Smooth muscle cell (in vitro differentiated cells): ENCODE data around the gene MNAT1. TPM values are rescaled to one million over a fixed set of nuclear protein-coding genes. Genes with fewer than 3 reads are reported as not detected.
A peak's percentile ranks its signal among the peaks of the same experiment; 100 is the strongest.

Experiments
- DNase-seq: peaks from one replicate; lab custom pipeline; 2025; ENCODE audit not compliant: unreplicated experiment; lab: John Stamatoyannopoulos, UW
- H2AFZ ChIP-seq: fragments of 200-600 bp; sonication (generic); 2 replicates; pipeline ENCODE4 v1.6.0; 2016; ENCODE audit warnings: antibody characterized with exemption, low read depth, mild to moderate bottlenecking
- H3F3A ChIP-seq: fragments of 200-600 bp; sonication (generic); 2 replicates; pipeline ENCODE4 v1.6.0; 2017; ENCODE audit warnings: antibody characterized with exemption, low read depth
- H3K27ac ChIP-seq: fragments of 200-600 bp; sonication (generic); 2 replicates; pipeline ENCODE4 v1.5.1; 2016; ENCODE audit warnings: low read depth, mild to moderate bottlenecking
- H3K27me3 ChIP-seq: fragments of 200-600 bp; sonication (generic); 2 replicates; pipeline ENCODE4 v1.6.1; 2016; ENCODE audit warnings: low read depth, mild to moderate bottlenecking
- H3K36me3 ChIP-seq: fragments of 200-600 bp; sonication (generic); 2 replicates; pipeline ENCODE4 v1.5.1; 2016; ENCODE audit warnings: low read depth
- H3K4me1 ChIP-seq: fragments of 200-600 bp; sonication (generic); 2 replicates; pipeline ENCODE4 v1.5.1; 2016; ENCODE audit warnings: low read depth
- H3K4me2 ChIP-seq: fragments of 200-600 bp; sonication (generic); 2 replicates; pipeline ENCODE4 v1.6.0; 2016; ENCODE audit warnings: mild to moderate bottlenecking
- H3K4me3 ChIP-seq: fragments of 200-600 bp; sonication (generic); 2 replicates; pipeline ENCODE4 v1.5.1; 2016; ENCODE audit warnings: mild to moderate bottlenecking
- H3K79me2 ChIP-seq: fragments of 200-600 bp; sonication (generic); 2 replicates; pipeline ENCODE4 v1.6.0; 2016; ENCODE audit warnings: low read depth, mild to moderate bottlenecking
- H3K9ac ChIP-seq: fragments of 200-600 bp; sonication (generic); 2 replicates; pipeline ENCODE4 v1.6.0; 2016; ENCODE audit warnings: low read depth
- H3K9me3 ChIP-seq: fragments of 200-600 bp; sonication (generic); replicated peaks from 2 replicates; pipeline ENCODE4 v1.5.1; 2016; ENCODE audit warnings: low read depth
- H4K20me1 ChIP-seq: fragments of 200-600 bp; sonication (generic); 2 replicates; pipeline ENCODE4 v1.6.0; 2016; ENCODE audit warnings: low read depth
- WGBS: methylation state at CpG from one replicate; pipeline ENCODE4 v1.1.7; 2016; ENCODE audit warnings: low lambda C conversion rate; 5-methylcytosine and 5-hydroxymethylcytosine counted together
- polyA plus RNA-seq: library from polyadenylated mRNA; unstranded; fragments of >200 nt; fragmentation: Nextera tagmentation; extraction: Ambion mirVana; gene quantifications from 2 replicates; pipeline ENCODE4 v1.2.1, GENCODE V29; 2016
- total RNA-seq: library from RNA; depleted of rRNA; stranded (reverse); fragments of >200 nt; gene quantifications from 2 replicates; pipeline ENCODE4 v1.2.3, GENCODE V29; 2014
- TF ChIP-seq, protein P1 (sequence below): fragments of 200-600 bp; sonication (generic); IDR thresholded peaks from 2 replicates; pipeline ENCODE4 v1.5.1; 2017; ENCODE audit warnings: borderline replicate concordance, mild to moderate bottlenecking, antibody characterized with exemption; ENCODE audit not compliant: insufficient read depth, poor library complexity, severe bottlenecking

The MNAT1 gene
- total and polyA plus RNA-seq, 2 experiments from 2014 or later: 28.1 to 62.7 TPM

DNA sequence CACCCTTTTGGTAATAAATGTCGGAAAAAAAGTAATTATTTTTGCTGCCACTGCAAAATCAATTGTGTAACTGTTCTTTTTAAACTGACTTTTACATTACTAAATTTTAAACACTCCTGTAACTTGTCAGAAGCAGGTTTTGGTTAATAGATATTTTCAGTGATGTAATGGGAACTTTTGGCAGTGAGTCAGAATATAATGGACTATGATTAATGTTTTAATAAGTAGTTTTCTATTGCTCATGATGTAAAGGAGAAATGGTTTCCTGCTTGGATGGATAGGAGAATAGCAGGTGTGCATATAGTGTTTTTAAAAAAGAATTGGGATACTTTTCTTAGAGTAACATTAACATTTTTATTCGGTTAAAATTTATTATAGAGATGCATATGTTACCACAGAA lies 187.5 kb downstream of the MNAT1 start:
- Histone ChIP-seq H3K79me2 (peaks cover 5% of the 10 kb centered on the region), H2AFZ (no peak overlapping the region), H3K4me3 (no peak overlapping the region), H3K4me2 (no peak overlapping the region), H3K9me3 (no peaks in the 10 kb centered on the region), H3K36me3 (no peaks in the 10 kb centered on the region), H3K4me1 (no peaks in the 10 kb centered on the region), H4K20me1 (no peaks in the 10 kb centered on the region), H3F3A (no peaks in the 10 kb centered on the region), H3K9ac (no peak overlapping the region), H3K27ac (peak overlapping the region; percentile 30), H3K27me3 (no peaks in the 10 kb centered on the region)
- TF ChIP-seq, protein P1, sequence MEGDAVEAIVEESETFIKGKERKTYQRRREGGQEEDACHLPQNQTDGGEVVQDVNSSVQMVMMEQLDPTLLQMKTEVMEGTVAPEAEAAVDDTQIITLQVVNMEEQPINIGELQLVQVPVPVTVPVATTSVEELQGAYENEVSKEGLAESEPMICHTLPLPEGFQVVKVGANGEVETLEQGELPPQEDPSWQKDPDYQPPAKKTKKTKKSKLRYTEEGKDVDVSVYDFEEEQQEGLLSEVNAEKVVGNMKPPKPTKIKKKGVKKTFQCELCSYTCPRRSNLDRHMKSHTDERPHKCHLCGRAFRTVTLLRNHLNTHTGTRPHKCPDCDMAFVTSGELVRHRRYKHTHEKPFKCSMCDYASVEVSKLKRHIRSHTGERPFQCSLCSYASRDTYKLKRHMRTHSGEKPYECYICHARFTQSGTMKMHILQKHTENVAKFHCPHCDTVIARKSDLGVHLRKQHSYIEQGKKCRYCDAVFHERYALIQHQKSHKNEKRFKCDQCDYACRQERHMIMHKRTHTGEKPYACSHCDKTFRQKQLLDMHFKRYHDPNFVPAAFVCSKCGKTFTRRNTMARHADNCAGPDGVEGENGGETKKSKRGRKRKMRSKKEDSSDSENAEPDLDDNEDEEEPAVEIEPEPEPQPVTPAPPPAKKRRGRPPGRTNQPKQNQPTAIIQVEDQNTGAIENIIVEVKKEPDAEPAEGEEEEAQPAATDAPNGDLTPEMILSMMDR: no peak
- WGBS: 89% methylated on average over 2 of the region's 2 CpGs
- no peak for DNase-seq

DNA sequence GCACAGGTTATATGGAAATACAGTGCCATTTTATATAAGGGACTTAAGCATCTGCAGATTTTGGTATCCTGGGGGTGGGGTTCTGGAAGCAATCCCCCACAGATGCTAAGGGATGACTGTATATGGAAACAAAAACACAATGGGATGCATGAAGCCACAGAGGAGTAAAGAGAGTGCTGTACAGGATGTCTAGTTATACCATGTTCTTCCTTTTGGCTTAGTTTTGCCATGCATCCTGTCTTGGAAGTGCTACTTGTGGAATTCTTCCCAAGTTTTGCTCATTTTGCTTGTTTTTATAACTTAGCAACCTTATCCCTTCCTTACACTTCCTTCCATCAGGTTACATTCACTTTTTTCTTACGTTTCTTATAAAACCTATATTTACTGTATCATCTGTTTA lies 190.7 kb downstream of the MNAT1 start:
- H3K4me3 ChIP-seq: no peak overlapping the region
- H3K36me3 ChIP-seq: no peaks in the 10 kb centered on the region
- no peak overlapping the region for H2AFZ ChIP-seq
- DNase-seq: no peak
- whole genome bisulfite sequencing: 95% methylated on average over 1 of the region's 1 CpG
- H3K9me3 ChIP-seq: no peaks in the 10 kb centered on the region
- peaks cover 5% of the 10 kb centered on the region for H3K79me2 ChIP-seq
- peaks cover 4% of the 10 kb centered on the region for H4K20me1 ChIP-seq
- no peak overlapping the region for H3K27ac ChIP-seq
- TF ChIP-seq, protein P1: no peak
- H3K27me3 ChIP-seq: no peaks in the 10 kb centered on the region
- H3F3A ChIP-seq: no peaks in the 10 kb centered on the region
- no peaks in the 10 kb centered on the region for H3K4me1 ChIP-seq
- no peak overlapping the region for H3K4me2 ChIP-seq
- no peak overlapping the region for H3K9ac ChIP-seq

GRCh38 chr14:60926002-60926401 lies 191.4 kb downstream of the MNAT1 start:
- Histone ChIP-seq H3K9ac (no peak overlapping the region), H3K9me3 (no peaks in the 10 kb centered on the region), H3K36me3 (no peaks in the 10 kb centered on the region), H3K79me2 (peaks cover 5% of the 10 kb centered on the region), H3K4me1 (no peaks in the 10 kb centered on the region), H3K4me2 (no peak overlapping the region), H2AFZ (no peak overlapping the region), H3F3A (no peaks in the 10 kb centered on the region), H4K20me1 (peaks cover 4% of the 10 kb centered on the region), H3K4me3 (no peak overlapping the region), H3K27ac (no peak overlapping the region), H3K27me3 (no peaks in the 10 kb centered on the region)
- no peak for DNase-seq
- WGBS: 96% methylated on average over 3 of the region's 3 CpGs
- TF ChIP-seq, protein P1: no peak

GRCh38 chr14:60931218-60931617 lies 196.7 kb downstream of the MNAT1 start:
- no peaks in the 10 kb centered on the region for H3K79me2 ChIP-seq
- H3K4me1 ChIP-seq: no peaks in the 10 kb centered on the region
- H3K9me3 ChIP-seq: no peaks in the 10 kb centered on the region
- no peak overlapping the region for H3K4me3 ChIP-seq
- H3K27me3 ChIP-seq: no peaks in the 10 kb centered on the region
- H3K4me2 ChIP-seq: no peak overlapping the region
- H2AFZ ChIP-seq: no peak overlapping the region
- TF ChIP-seq, protein P1: no peak
- H4K20me1 ChIP-seq: peaks cover 4% of the 10 kb centered on the region
- no peak overlapping the region for H3K27ac ChIP-seq
- 95% methylated on average over 1 of the region's 1 CpG for WGBS
- no peak overlapping the region for H3K9ac ChIP-seq
- no peak for DNase-seq
- H3F3A ChIP-seq: no peaks in the 10 kb centered on the region
- no peaks in the 10 kb centered on the region for H3K36me3 ChIP-seq
